ELR (cell line): ENCODE results near the gene PHF21A.

Experiments
- DNase-seq: peaks from one replicate; pipeline ENCODE4 v3.0.0-alpha.2; 2015; ENCODE audit warnings: low read depth

The PHF21A gene

DNA sequence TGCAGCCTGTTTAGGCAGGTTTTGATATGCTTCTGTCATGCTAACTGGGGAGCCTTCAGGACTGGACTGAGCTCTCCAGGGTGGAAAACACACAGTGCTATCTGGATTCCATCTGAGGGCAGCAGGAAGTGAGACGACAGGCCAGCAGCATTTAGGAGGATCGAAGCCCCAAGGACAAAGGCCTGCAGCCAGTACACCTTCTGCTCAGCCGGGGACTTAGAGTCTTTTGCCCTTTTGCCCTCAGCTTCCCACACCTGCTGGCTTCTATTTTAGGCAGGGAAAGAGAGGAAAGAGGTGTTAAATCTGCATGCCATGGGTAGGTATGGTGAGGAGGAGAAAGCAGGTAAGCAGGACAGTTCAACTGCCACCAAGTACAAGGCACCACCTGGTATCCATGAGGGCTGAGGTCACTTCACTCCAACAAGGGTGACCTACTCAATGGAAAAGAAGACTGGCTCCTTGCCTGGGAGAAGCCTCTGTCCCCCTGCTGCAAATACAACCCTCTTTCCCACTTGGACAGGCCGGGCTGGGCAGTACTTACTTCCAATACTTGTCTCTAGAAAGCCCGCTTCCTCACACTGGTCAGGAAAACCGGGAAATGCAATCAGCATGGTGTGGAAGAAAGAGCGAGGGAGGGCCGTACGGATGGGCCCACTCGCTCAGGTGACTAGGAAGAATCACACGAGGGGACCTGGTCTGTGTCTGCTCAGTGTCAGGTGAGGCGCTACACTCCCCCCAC lies 186.5 kb downstream of the PHF21A start:
- no peak for DNase-seq

DNA sequence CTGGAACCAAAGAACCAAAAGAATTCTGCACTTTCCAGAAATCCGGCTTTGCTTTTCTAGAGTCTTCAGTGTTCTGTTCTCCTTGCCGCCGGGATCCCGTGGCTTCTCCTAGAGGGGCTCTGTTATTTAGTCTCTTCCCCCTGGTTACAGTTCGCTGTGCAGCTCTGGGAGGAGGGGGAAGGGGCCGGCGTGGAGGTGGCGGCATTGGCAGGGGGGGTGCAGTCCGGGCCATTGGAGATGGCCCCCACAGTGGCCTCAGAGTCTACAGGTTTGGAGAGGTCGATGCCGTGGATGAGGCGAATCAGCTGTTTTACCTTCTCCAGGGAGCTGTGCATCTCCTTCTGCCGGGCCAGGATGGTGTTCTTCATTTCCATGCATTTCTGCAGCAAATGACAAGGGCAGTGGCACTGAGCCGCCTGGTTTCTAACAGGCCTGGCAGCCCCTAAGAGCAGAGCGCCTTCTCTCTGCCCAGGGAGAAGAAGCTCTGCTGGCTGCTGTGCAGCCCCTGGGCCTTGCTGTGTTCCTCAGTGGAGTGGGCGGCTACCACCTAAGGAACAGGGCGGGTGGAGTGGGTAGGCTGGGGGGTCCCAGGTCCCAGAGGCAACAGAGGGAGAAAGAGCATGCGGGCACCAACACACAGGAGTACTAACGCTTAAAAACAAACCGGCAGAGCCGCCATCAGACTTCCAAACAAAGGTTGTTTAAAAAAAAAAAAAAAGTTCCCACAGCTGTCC lies 187.2 kb downstream of the PHF21A start:
- DNase-seq = no peak

DNA sequence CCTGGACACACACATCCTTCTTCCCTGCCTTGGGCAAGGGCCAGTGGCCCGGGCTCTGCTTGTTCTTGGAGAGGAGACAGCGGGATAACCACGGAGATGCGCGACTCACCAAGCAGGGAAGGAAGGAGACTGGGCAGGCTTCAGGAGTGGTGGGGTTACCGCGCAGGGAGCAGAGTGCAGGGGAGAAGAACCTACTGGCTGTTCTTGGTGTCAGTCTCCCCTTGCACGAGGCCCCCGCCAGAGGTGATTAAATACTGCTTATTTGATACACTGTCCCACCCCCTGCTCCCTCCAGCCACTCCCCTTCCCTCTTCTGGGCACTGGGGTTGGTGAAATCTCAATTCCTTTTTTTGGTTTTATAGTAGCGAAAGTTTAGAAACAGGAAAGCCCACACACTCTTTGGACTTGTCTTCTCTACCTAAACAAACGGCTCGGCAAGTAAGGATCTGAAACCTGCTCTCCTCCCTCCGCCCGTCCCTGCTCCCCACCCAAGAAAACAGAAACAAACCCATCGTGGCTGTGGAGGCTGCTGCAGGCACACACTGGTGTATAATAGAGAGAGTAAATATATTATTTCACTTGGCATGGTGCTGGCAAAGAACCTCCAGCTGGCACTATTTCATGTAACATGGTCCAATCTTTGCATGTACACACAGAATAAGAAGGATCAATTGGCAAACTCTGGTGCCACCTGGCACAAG lies 188.0 kb downstream of the PHF21A start:
- DNase-seq = peak; percentile 53

DNA sequence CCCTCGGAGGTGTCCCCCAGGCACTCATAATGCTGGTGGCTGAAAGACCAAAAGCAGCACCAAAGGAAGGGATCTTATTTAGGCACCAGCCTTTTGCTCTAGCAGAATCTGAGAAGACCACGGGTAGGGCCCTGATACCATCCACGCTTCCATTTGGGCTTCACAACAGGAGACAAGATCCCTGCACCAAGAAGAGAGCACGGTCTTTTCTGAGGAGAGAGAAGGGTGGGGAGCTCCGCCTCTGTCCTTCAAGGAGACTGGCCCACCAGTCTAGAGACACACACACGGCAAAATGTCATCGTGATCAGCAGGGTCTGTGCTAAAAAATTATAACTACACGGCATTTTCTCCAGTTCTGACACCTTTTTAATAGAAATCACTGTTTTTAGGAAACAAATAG lies 189.0 kb downstream of the PHF21A start:
- DNase-seq = no peak

DNA sequence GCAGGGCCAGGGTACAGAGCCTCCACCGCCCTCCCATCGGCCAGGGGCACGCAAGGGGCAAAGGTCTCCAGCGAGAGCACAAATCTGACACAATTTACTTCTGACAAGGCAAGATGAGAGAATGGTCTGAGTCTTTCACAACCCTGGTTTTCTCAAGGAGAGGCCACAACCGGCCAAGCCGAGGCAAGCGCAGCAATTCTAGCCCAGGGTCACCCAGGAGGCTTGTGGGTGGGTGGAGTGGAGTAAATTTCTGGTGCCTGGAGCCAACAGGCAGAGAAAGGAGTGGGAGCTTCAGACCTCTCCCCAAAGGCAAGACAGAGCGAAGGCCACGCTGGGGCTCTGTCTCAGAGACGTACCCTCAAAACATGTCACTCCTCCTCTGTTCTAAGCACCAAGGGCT lies 189.5 kb downstream of the PHF21A start:
- DNase-seq = no peak

DNA sequence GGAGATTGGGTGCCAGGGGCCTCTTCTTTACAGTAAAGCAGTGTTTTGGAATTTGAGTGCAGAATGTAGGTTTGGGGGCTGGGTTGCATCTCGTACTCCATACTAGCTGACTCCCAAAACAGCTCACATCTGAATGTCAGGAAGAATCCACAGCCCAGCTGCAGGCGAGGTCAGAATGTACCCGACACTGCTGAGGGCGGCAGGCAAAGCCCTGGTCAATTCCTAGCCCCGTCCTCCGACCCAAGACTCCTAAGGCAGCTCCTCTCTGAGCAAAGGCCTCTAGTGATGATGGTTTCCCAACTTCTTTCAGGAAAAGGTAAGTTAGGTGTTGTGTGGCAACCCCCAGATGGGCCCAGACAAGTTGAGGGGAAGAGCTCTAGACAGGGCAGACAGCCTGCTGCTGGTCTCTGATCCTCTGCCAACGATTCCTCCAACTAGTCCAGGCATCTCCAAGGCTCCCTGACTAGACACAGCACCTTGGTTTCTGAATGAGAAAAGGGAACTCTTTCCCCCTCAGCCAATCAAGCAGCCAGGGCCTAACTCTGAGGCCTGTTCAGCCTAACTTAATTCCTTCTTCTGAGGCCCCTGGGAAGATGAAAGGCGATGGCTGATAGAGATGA lies 190.2 kb downstream of the PHF21A start:
- no peak for DNase-seq

- DNase-seq = no peak
Measured at GRCh38 chr11:45930031-45930794, 191.0 kb downstream of the PHF21A start.

GRCh38 chr11:45929486-45930030 lies 191.7 kb downstream of the PHF21A start:
- peak; percentile 46 for DNase-seq

DNA sequence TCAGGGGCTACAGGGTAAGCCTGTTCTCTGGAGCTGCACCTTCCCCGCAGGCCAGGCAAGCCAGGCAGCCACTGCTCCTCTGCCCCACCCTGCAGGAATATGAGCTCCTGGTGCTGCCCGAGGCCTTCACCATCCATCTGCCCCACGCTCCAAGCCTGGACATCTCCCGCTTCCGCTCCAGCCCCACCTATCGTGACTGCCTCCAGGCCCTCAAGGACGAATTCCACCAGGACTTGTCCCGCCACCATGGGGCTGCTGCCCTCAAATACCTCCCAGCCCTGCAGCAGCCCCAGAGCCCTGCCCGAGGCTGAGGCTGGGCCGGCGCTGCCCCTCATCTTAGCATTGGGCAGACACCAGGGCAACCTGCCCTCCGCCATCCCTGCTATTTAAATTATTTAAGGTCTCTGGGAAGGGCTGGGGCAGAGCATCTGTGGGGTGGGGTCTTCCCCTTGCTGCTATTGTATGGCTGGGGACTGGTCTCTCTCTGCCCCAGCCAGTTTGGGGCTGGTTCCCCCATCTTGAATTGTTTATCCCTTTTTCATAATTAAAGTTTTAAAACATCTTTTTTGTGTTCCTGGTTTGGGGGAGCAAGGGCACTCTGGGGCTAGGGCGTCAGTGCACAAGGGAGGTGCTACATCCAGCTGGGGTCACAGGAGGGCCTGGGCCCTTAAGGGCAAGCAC lies 192.6 kb downstream of the PHF21A start:
- no peak for DNase-seq

- no peak for DNase-seq
Measured at GRCh38 chr11:45927684-45928413, 193.4 kb downstream of the PHF21A start.

DNA sequence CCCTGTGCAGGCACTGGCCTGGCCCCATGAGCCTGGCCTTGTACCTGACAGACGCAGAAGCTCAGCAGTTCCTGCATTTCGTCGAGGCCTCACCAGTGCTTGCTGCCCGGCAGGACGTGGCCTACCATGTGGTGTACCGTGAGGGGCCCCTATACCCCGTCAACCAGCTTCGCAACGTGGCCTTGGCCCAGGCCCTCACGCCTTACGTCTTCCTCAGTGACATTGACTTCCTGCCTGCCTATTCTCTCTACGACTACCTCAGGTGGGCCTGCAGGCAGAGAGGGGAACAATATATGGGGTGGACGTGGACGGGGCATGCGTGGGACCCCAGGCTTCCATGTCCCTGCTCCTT lies 193.9 kb downstream of the PHF21A start:
- DNase-seq = no peak

- DNase-seq = no peak
Measured at GRCh38 chr11:45926536-45927331, 194.5 kb downstream of the PHF21A start.

DNA sequence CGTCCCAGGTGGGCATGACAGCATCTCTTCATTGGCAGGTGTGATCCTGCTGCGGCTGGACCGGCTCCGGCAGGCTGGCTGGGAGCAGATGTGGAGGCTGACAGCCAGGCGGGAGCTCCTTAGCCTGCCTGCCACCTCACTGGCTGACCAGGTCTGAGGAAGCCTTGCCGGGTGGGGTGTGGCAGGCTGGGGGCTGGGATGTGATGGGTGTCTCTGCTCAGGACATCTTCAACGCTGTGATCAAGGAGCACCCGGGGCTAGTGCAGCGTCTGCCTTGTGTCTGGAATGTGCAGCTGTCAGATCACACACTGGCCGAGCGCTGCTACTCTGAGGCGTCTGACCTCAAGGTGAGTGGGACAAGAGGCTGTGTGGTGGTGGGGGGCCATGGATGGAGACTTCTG lies 195.3 kb downstream of the PHF21A start:
- no peak for DNase-seq

GRCh38 chr11:45925550-45925949 lies 195.7 kb downstream of the PHF21A start:
- no peak for DNase-seq

DNA sequence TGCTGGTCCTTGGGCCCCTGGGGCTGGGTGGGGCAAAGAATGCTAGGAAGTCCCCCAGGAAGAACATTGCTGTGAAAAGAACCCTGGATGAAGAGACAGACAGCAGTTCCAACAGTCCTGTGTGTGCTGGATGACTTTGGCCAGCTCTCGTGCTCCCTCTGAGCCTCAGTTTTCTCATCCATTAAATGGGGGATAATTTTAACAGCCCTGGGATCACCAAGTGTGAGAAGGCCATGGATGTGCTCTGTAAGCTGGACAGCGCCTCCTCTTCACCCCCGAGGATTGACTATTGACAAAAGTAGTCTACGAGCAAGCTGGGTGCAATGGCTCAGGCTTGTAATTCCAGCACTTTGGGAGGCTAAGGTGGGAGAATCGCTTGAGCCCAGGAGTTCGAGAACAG lies 196.3 kb downstream of the PHF21A start:
- no peak for DNase-seq

DNA sequence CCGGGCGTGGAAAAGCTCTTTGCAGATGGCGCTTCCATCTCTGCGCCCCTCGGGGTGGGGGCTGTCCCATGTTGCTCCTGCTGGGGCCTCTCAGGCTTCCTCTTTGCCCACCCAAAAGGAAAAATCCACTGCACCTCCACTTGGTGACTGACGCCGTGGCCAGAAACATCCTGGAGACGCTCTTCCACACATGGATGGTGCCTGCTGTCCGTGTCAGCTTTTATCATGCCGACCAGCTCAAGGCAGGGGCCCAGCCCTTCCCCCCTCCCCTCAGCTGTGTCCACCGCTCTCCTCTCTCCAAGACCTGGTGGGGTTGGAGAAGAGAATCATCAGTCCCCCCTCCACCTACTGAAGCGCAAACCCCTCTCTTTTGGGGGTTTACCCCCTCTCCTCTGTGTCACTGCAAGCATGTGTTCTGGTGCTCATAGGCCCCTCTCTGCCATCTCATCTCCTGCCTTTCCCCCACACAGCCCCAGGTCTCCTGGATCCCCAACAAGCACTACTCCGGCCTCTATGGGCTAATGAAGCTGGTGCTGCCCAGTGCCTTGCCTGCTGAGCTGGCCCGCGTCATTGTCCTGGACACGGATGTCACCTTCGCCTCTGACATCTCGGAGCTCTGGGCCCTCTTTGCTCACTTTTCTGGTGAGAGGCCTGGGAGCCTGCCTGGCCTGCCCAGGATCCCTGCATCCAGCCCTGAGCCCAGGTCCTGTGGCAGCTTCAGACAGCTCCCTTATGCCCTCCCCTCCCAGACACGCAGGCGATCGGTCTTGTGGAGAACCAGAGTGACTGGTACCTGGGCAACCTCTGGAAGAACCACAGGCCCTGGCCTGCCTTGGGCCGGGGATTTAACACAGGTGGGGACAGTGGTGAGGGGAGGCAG lies 197.0 kb downstream of the PHF21A start:
- no peak for DNase-seq

DNA sequence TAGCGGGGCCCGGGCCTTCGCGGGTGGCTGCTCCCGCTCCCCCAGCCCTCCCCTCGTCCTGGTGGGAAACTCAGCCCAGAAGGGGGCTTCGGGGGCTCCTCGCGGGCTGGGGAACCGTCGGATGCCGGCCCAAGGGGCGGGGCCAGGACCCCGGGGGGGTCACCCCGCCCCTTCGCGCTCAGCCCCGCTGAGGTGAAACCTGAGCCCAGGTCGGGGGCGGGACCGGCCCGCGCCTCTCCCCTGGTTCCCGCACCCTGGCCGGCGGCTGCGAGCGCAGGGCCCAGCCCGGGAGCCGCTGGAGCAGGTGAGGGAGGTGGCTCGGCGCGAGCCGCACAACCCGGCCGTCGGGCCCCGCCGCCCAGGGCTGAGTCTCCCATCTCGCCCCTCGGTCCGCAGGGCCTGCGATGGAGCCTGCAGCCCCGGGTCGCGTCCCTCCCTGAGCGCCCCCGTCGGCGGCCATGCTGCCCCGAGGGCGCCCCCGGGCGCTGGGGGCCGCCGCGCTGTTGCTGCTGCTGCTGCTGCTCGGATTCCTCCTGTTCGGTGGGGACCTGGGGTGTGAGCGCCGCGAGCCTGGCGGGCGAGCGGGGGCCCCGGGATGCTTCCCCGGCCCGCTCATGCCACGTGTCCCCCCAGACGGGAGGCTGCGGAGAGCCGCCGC lies 198.7 kb downstream of the PHF21A start, which contains the start of gene LARGE2:
Gene LARGE2, plus strand, starts transcription at position 232 of the 658 bp plus-strand sequence. Its CDS starts 227 bp downstream, at position 459.
- DNase-seq = no peak
